ENCODE data around the gene C10orf90. TPM values are rescaled to one million over a fixed set of nuclear protein-coding genes. Genes with fewer than 3 reads are reported as not detected.

The C10orf90 gene
- total and polyA plus RNA-seq, 7 donors: 0.01 to 0.39 (median 0.07) TPM; not detected in 4

DNA sequence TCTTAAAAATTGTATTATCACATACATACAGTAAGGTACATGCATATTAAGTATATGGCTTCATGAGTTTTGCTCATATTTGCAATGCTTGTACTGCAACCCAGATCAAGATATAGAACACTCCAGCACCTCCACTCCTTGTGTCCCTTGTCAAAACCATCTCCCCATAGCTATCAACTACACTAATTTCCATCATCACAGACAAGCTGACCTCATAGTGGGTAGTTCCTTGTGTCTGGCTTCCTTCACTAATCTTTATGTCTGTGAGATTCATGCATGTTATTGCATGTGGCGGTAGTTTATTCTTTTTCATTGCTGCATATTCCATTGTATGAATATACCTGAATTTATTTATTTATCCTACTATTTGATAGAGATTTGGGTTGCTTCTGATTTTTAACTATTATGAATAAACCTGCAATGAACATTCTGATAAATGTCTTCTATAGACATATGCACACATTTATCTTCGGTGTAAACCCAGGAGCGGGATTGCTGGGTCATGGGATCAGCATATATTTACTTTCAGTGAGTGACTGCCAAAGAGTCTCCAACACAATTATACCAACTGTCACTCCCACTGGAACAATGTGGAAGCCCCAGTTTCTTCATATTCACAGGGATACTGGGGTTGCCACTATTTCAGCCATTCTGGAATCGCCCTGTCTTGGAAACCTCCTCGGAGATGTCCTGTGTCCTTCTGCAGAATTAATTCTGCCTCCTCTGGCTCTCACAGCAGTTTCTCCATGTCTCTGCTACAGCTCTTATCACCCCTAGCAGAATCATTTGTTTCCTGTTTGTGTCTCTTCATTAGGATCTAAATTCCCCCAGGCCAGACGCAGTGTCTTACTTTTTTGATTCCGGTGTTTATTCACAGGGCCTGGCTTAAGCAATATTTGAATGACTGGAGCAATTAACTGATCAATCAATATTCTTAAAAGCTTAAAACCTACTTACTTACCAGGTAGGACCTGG is 267.5 kb downstream of the C10orf90 start:
- 76 to 86% (median 84%) methylated on average over 7 of the region's 7 CpGs for WGBS, 3 donors

DNA sequence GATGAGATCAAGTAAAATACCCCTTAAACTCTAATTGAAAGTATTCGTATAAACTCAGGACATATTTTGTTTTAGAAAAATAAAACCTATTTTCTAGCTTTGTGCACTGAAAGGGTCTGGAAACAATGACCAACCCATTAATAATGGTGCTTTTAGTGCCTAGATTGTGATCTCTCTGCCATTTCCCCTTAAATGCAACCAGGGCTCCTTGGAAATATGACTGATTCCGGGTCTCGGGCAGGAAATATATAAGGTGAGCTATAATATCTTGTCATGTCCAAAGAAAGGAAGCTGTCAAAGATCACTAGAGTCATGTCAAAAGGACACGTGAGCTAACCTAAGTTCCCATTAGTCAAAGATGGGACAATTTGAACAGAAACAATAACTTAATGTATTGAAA is 269.9 kb downstream of the C10orf90 start:
- Histone ChIP-seq H3K36me3 (ENCODE audit: insufficient read depth in 1 of 2, low read depth in 1 of 2) (no peaks in the 10 kb centered on the region), H3K27me3 (ENCODE audit: insufficient read depth in 3 of 3, low read length in 2 of 3) (no peaks in the 10 kb centered on the region), H3K4me1 (no peaks in the 10 kb centered on the region), H3K9me3 (no peaks in the 10 kb centered on the region), H3K4me3 (no peak overlapping the region), H3K27ac (no peak overlapping the region)
- TF ChIP-seq, protein P1, sequence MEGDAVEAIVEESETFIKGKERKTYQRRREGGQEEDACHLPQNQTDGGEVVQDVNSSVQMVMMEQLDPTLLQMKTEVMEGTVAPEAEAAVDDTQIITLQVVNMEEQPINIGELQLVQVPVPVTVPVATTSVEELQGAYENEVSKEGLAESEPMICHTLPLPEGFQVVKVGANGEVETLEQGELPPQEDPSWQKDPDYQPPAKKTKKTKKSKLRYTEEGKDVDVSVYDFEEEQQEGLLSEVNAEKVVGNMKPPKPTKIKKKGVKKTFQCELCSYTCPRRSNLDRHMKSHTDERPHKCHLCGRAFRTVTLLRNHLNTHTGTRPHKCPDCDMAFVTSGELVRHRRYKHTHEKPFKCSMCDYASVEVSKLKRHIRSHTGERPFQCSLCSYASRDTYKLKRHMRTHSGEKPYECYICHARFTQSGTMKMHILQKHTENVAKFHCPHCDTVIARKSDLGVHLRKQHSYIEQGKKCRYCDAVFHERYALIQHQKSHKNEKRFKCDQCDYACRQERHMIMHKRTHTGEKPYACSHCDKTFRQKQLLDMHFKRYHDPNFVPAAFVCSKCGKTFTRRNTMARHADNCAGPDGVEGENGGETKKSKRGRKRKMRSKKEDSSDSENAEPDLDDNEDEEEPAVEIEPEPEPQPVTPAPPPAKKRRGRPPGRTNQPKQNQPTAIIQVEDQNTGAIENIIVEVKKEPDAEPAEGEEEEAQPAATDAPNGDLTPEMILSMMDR (IDR thresholded peaks at IDR 0.05): no peak
- WGBS, 3 donors: 78 to 87% (median 84%) methylated on average over 4 of the region's 4 CpGs
- ATAC-seq (no peak), DNase-seq (no peak)
- intact Hi-C loops (cut with DNase I): no loop called here

More for the DNA sequence above, 267.5 kb downstream of the C10orf90 start:
- ATAC-seq: no peak
- Histone ChIP-seq H3K9me3 (no peaks in the 10 kb centered on the region), H3K4me1 (no peaks in the 10 kb centered on the region), H3K27ac (no peak overlapping the region), H3K4me3 (no peak overlapping the region), H3K36me3 (ENCODE audit: insufficient read depth in 1 of 2, low read depth in 1 of 2) (no peaks in the 10 kb centered on the region), H3K27me3 (ENCODE audit: insufficient read depth in 3 of 3, low read length in 2 of 3) (no peaks in the 10 kb centered on the region)
- intact Hi-C loops (cut with DNase I): no loop called here
- TF ChIP-seq, protein P1 (IDR thresholded peaks at IDR 0.05): no peak
- no peak for DNase-seq

DNA sequence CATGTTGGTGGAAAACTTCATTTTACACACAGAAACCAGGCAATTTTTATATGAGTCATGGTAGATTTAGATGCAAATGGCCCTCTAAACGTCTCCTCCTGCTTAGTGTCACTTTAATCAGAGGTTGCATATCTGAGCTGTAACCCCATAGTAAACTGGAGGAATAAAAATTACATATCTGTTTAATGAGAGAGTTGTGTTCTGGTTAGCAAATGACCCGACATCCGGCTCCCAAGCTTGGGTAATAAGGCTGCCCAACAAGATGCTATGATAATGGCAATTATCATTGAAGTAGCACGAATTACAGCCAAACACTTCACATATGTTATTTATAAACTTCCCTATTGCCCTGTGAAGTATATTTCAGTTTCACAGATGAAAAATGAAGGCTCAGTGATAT is 271.6 kb downstream of the C10orf90 start:
- no peak overlapping the region for H3K27ac ChIP-seq
- intact Hi-C loops (cut with DNase I): no loop called here
- no peaks in the 10 kb centered on the region for H3K9me3 ChIP-seq
- H3K36me3 ChIP-seq (ENCODE audit: insufficient read depth in 1 of 2, low read depth in 1 of 2): no peaks in the 10 kb centered on the region
- DNase-seq (no peak), ATAC-seq (no peak)
- H3K4me3 ChIP-seq: no peak overlapping the region
- H3K27me3 ChIP-seq (ENCODE audit: insufficient read depth in 3 of 3, low read length in 2 of 3): no peaks in the 10 kb centered on the region
- no peaks in the 10 kb centered on the region for H3K4me1 ChIP-seq
- TF ChIP-seq, protein P1 (IDR thresholded peaks at IDR 0.05): no peak
- WGBS, 3 donors: 78 to 85% (median 81%) methylated on average over 4 of the region's 4 CpGs

DNA sequence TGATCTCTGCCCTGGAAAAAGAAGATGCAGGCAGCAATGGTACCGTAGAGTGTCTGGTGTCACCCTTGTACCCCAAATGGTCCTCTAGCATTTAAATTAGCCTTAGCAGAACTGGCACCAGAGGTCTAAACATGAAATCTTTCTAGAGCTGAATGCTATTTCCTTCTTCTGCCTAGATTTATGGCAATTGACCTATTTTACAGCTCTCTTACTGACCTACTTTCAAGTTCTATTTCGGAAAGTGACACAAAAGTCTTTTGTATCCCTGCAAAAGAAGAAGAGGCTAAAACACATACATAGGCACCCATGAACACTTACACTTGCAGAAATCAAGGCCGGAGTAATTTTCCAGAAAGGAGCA is 272.1 kb downstream of the C10orf90 start:
- WGBS, 3 donors: 80 to 86% (median 83%) methylated on average over 3 of the region's 3 CpGs
- intact Hi-C loops (cut with DNase I): no loop called here
- TF ChIP-seq, protein P1 (IDR thresholded peaks at IDR 0.05): no peak
- no peak overlapping the region for H3K4me3 ChIP-seq
- no peaks in the 10 kb centered on the region for H3K27me3 ChIP-seq (ENCODE audit: insufficient read depth in 3 of 3, low read length in 2 of 3)
- DNase-seq (no peak), ATAC-seq (no peak)
- H3K36me3 ChIP-seq (ENCODE audit: insufficient read depth in 1 of 2, low read depth in 1 of 2): no peaks in the 10 kb centered on the region
- no peaks in the 10 kb centered on the region for H3K4me1 ChIP-seq
- no peaks in the 10 kb centered on the region for H3K9me3 ChIP-seq
- H3K27ac ChIP-seq: no peak overlapping the region

Measured in psoas muscle (tissue), 8 donors.